Endothelial cell of umbilical vein (primary cell): ENCODE data around the gene SPON1. TPM values are rescaled to one million over a fixed set of nuclear protein-coding genes. Genes with fewer than 3 reads are reported as not detected.

Experiments used
- BruUV-seq: library from RNA; stranded (reverse); fragments of 400-500 nt; replicated peaks from 2 replicates; lab custom pipeline; 2021; lab: Mats Ljungman, UMichigan
- CTCF ChIA-PET: fragments of 300-600, 350-600 bp; sonication (Branson Sonifier 250); formaldehyde crosslinking; loops from one replicate; lab custom pipeline; 2021; ENCODE audit warnings: antibody characterized with exemption, inconsistent platforms; lab: Charles Lee
- POLR2A ChIA-PET: fragments of 300-600, 350-600 bp; sonication (Branson Sonifier 250); formaldehyde crosslinking; loops from one replicate; lab custom pipeline; 2021; ENCODE audit warnings: antibody characterized with exemption, inconsistent platforms; lab: Charles Lee
- DNase-seq: peaks from one replicate; pipeline ENCODE4 v3.0.0-alpha.2; 2011; ENCODE audit warnings: low read depth, low spot score
- FAIRE-seq: peaks from 2 replicates; lab custom pipeline; 2011; peaks lifted over from hg19 to GRCh38; lab: Jason Lieb, UNC
- H2AFZ ChIP-seq: 2 replicates; pipeline ENCODE4 v1.6.0; 2012; ENCODE audit warnings: low read depth, low read length, control low read depth, inconsistent platforms
- H3K27ac ChIP-seq: 2 replicates; pipeline ENCODE4 v1.5.1; 2011; ENCODE audit warnings: low read depth, mild to moderate bottlenecking, control low read depth, low read length, moderate library complexity; ENCODE audit not compliant: insufficient read depth
- H3K27me3 ChIP-seq, 2 experiments: 2 replicates each; pipeline versions ENCODE4 v1.6.0 to v1.6.1; 2011; ENCODE audit warnings: low read length in 2 of 2, mixed read lengths in 1 of 2; ENCODE audit not compliant: control insufficient read depth in 2 of 2, insufficient read depth in 2 of 2
- H3K36me3 ChIP-seq, 2 experiments: 2 replicates in 1 of 2; 3 replicates in 1 of 2; pipeline ENCODE4 v1.5.1; 2011; ENCODE audit warnings: low read length in 2 of 2, mild to moderate bottlenecking in 1 of 2, moderate library complexity in 1 of 2; ENCODE audit not compliant: control insufficient read depth in 2 of 2, insufficient read depth in 2 of 2; ENCODE audit errors: extremely low read depth in 1 of 2
- H3K4me1 ChIP-seq: 3 replicates; pipeline ENCODE4 v1.5.1; 2011; ENCODE audit warnings: mild to moderate bottlenecking, low read length; ENCODE audit not compliant: control insufficient read depth, insufficient read depth; ENCODE audit errors: extremely low read depth
- H3K4me2 ChIP-seq: 2 replicates; pipeline ENCODE4 v1.6.1; 2011; ENCODE audit warnings: low read length, control low read depth, mixed read lengths; ENCODE audit not compliant: insufficient read depth
- H3K4me3 ChIP-seq, 3 experiments: fragments of 200-600 bp in 1 of 3; sonication (generic), shearing (Covaris generic) in 1 of 3; replicated peaks in 1 of 3; 2 replicates each; pipeline ENCODE4 v1.5.1; 2011 to 2016; ENCODE audit warnings: control low read depth in 3 of 3, low read length in 3 of 3, mild to moderate bottlenecking in 2 of 3, inconsistent platforms in 1 of 3, low read depth in 1 of 3, moderate library complexity in 1 of 3; ENCODE audit not compliant: insufficient read depth in 1 of 3
- H3K79me2 ChIP-seq: 2 replicates; pipeline ENCODE4 v1.6.0; 2012; ENCODE audit warnings: low read length, inconsistent platforms; ENCODE audit not compliant: control insufficient read depth, insufficient read depth
- H3K9ac ChIP-seq: replicated peaks from 2 replicates; pipeline ENCODE3; 2011; ENCODE audit warnings: low read length, control low read depth; ENCODE audit not compliant: insufficient read depth; ENCODE audit errors: extremely low read depth
- H3K9me1 ChIP-seq: replicated peaks from 3 replicates; pipeline ENCODE4 v1.6.0; 2011; ENCODE audit warnings: mild to moderate bottlenecking, low read length; ENCODE audit not compliant: control insufficient read depth, insufficient read depth; ENCODE audit errors: extremely low read depth
- H3K9me3 ChIP-seq: replicated peaks from 2 replicates; pipeline ENCODE4 v1.5.1; 2012; ENCODE audit warnings: low read length, inconsistent platforms; ENCODE audit not compliant: control insufficient read depth, insufficient read depth
- H4K20me1 ChIP-seq: replicated peaks from 2 replicates; pipeline ENCODE3; 2011; ENCODE audit warnings: mild to moderate bottlenecking, low read length; ENCODE audit not compliant: control insufficient read depth, insufficient read depth; ENCODE audit errors: extremely low read depth
- EZH2 ChIP-seq: IDR thresholded peaks from 2 replicates; pipeline ENCODE4 v1.6.1; 2012; ENCODE audit warnings: borderline replicate concordance, low read depth, mild to moderate bottlenecking, moderate library complexity, low read length, inconsistent platforms; ENCODE audit not compliant: severe bottlenecking
- FOS ChIP-seq: IDR thresholded peaks from 2 replicates; pipeline ENCODE4 v1.6.1; 2011; ENCODE audit warnings: mild to moderate bottlenecking, low read length, moderate library complexity, borderline replicate concordance; ENCODE audit not compliant: insufficient read depth
- GATA2 ChIP-seq: IDR thresholded peaks from 2 replicates; pipeline ENCODE4 v1.7.0; 2011; ENCODE audit warnings: low read depth, mild to moderate bottlenecking, moderate library complexity, mixed read lengths, low read length; ENCODE audit not compliant: insufficient read length, insufficient read depth
- JUN ChIP-seq: IDR thresholded peaks from 2 replicates; pipeline ENCODE4 v1.6.1; 2011; ENCODE audit warnings: borderline replicate concordance, low read depth; ENCODE audit not compliant: insufficient read length, insufficient read depth
- MAX ChIP-seq: IDR thresholded peaks from 2 replicates; pipeline ENCODE4 v1.6.1; 2011; ENCODE audit not compliant: insufficient read depth, insufficient read length
- MYC ChIP-seq: IDR thresholded peaks from one replicate; pipeline ENCODE4 v1.6.1; 2011; ENCODE audit warnings: mild to moderate bottlenecking, low read depth, low read length
- POLR2A ChIP-seq: IDR thresholded peaks from 2 replicates; pipeline ENCODE4 v1.6.1; 2012; ENCODE audit warnings: low read depth, mild to moderate bottlenecking, control low read depth, low read length
- POLR2AphosphoS5 ChIP-seq: IDR thresholded peaks from 2 replicates; pipeline ENCODE4 v1.6.1; 2012; ENCODE audit warnings: low read depth, mild to moderate bottlenecking, control low read depth, low read length, moderate library complexity; ENCODE audit not compliant: insufficient read depth
- dilution Hi-C: fragments of 300-500 bp; cut with MboI; formaldehyde crosslinking; loops from one replicate; pipeline ENCODE4 v1.15.0; 2019; ENCODE audit warnings: low sequenced_read_pairs; ENCODE audit not compliant: extremely low pct_ligation_motif_present
- intact Hi-C: fragments of 100-400 bp; cut with micrococcal nuclease; formaldehyde crosslinking; loops from one replicate; pipeline ENCODE4 v1.10.0; 2022
- polyA plus RNA-seq, 4 experiments: library from polyadenylated mRNA; depleted of rRNA in 3 of 4; stranded (reverse) in 3 of 4; unstranded in 1 of 4; fragments of >200 nt; gene quantifications; 2 replicates each; pipeline versions ENCODE4 v1.2.1 to v1.2.3, GENCODE V29; 2011 to 2012; ENCODE audit warnings: missing spikeins in 1 of 4
- total RNA-seq: library from RNA; stranded (reverse); gene quantifications from 2 replicates; pipeline ENCODE4 v1.2.3, GENCODE V29; 2021
- TF ChIP-seq, protein P1 (sequence below), 2 donors: IDR thresholded peaks; 1 replicate in 1 of 2; 2 replicates in 1 of 2; pipeline ENCODE4 v1.5.1; 2011; ENCODE audit warnings: low read length in 2 of 2, mild to moderate bottlenecking in 2 of 2, moderate library complexity in 2 of 2, control low read depth in 1 of 2, inconsistent platforms in 1 of 2, low read depth in 1 of 2; ENCODE audit not compliant: insufficient read depth in 1 of 2; ENCODE audit errors: extremely low read depth in 1 of 2

Gene SPON1
- total and polyA plus RNA-seq, 2 donors (not counting 3 experiments of a cell fraction or from before 2014, with no cell fraction given), result 0.31 TPM; not detected in 1

GRCh38 chr11:14010665-14011064 lies 48.1 kb downstream of the SPON1 start:
- Histone ChIP-seq H3K4me3 (no peak overlapping the region), H3K9ac (no peak overlapping the region), H3K36me3 (no peaks in the 10 kb centered on the region), H2AFZ (no peak overlapping the region), H3K27ac (no peak overlapping the region), H3K9me1 (no peaks in the 10 kb centered on the region), H4K20me1 (no peaks in the 10 kb centered on the region), H3K79me2 (no peaks in the 10 kb centered on the region), H3K27me3 (no peaks in the 10 kb centered on the region), H3K4me1 (no peaks in the 10 kb centered on the region), H3K9me3 (no peaks in the 10 kb centered on the region), H3K4me2 (no peak overlapping the region)
- intact Hi-C loops (no loop called here), dilution Hi-C loops (no loop called here)
- ChIA-PET POLR2A (no interaction called here), CTCF (no interaction called here)
- no TSS peak for BruUV-seq
- DNase-seq (no peak), FAIRE-seq (no peak)
- TF ChIP-seq POLR2AphosphoS5 (no peak), GATA2 (no peak), POLR2A (no peak), FOS (no peak), MAX (no peak), EZH2 (no peak), MYC (no peak), JUN (no peak)
- TF ChIP-seq, protein P1, sequence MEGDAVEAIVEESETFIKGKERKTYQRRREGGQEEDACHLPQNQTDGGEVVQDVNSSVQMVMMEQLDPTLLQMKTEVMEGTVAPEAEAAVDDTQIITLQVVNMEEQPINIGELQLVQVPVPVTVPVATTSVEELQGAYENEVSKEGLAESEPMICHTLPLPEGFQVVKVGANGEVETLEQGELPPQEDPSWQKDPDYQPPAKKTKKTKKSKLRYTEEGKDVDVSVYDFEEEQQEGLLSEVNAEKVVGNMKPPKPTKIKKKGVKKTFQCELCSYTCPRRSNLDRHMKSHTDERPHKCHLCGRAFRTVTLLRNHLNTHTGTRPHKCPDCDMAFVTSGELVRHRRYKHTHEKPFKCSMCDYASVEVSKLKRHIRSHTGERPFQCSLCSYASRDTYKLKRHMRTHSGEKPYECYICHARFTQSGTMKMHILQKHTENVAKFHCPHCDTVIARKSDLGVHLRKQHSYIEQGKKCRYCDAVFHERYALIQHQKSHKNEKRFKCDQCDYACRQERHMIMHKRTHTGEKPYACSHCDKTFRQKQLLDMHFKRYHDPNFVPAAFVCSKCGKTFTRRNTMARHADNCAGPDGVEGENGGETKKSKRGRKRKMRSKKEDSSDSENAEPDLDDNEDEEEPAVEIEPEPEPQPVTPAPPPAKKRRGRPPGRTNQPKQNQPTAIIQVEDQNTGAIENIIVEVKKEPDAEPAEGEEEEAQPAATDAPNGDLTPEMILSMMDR (IDR thresholded peaks at IDR 0.05; ENCODE audit: extremely low read depth in 1 of 2, insufficient read depth in 1 of 2, low read depth in 1 of 2, low read length in 2 of 2), result no peak
